Mammary epithelial cell (primary cell): ENCODE results near the gene LILRA6.
"Not testable (repeated sequence)": the region's sequence is repeated elsewhere in the genome, so short reads cannot be mapped to it uniquely, and the experiment has no call there.

Experiments used
- EZH2 ChIP-seq: IDR thresholded peaks from 2 replicates; pipeline ENCODE4 v1.6.1; 2012; ENCODE audit warnings: low read length, inconsistent platforms, borderline replicate concordance
- TF ChIP-seq, protein P1 (sequence below), 2 donors: IDR thresholded peaks in 1 of 2; conservative IDR thresholded peaks in 1 of 2; 2 replicates each; pipeline ENCODE4 v1.5.1; 2011 to 2012; ENCODE audit warnings: inconsistent platforms in 2 of 2, low read length in 2 of 2, mild to moderate bottlenecking in 2 of 2, control low read depth in 1 of 2, low read depth in 1 of 2; ENCODE audit not compliant: insufficient read depth in 1 of 2; ENCODE audit errors: extremely low read depth in 1 of 2

DNA sequence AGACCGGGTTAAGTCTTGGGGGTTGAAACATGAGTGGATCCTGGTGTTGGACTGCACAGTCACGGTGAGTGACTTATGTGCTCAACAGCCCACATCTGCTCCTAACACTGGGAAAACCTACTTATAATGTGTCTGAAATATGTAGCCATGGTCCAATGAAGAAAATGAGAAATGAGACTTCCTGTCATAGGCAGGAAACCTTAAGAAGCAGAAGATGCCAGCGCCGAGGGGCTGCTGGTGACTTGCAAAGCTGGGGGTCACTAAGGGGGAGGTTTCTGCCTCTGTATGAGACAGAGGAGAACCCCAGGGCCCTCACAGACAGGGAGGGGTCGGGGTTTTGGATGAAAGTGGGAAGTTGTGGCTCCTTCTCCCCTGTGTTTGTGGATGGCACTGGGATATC, 29.6 kb upstream of the LILRA6 start:
- TF ChIP-seq, protein P1, sequence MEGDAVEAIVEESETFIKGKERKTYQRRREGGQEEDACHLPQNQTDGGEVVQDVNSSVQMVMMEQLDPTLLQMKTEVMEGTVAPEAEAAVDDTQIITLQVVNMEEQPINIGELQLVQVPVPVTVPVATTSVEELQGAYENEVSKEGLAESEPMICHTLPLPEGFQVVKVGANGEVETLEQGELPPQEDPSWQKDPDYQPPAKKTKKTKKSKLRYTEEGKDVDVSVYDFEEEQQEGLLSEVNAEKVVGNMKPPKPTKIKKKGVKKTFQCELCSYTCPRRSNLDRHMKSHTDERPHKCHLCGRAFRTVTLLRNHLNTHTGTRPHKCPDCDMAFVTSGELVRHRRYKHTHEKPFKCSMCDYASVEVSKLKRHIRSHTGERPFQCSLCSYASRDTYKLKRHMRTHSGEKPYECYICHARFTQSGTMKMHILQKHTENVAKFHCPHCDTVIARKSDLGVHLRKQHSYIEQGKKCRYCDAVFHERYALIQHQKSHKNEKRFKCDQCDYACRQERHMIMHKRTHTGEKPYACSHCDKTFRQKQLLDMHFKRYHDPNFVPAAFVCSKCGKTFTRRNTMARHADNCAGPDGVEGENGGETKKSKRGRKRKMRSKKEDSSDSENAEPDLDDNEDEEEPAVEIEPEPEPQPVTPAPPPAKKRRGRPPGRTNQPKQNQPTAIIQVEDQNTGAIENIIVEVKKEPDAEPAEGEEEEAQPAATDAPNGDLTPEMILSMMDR (conservative IDR thresholded peaks at IDR 0.05 in 1 of 2, IDR thresholded peaks at IDR 0.05 in 1 of 2; ENCODE audit: extremely low read depth in 1 of 2, insufficient read depth in 1 of 2, low read depth in 1 of 2, low read length in 2 of 2) = not testable (repeated sequence)
- not testable (repeated sequence) for TF ChIP-seq EZH2
